Motor neuron (in vitro differentiated cells): ENCODE measurements around the gene SEMA4G. TPM values are rescaled to one million over a fixed set of nuclear protein-coding genes. Genes with fewer than 3 reads are reported as not detected.

Experiments
- ATAC-seq, 8 experiments: fragments of 200-7000 bp; cut with Tn5 transposase; replicated peaks in 6 of 8; 2 replicates each; pipeline ENCODE4 v1.8.0; 2021; ENCODE audit warnings: mild to moderate bottlenecking in 8 of 8, moderate library complexity in 8 of 8
- H3K27ac ChIP-seq, 2 donors: fragments of 250-450 bp; sonication (Bioruptor Pico); 2 replicates each; pipeline ENCODE4 v1.9.0; 2021; ENCODE audit warnings: antibody characterized with exemption in 2 of 2, mild to moderate bottlenecking in 2 of 2, moderate library complexity in 1 of 2
- H3K4me1 ChIP-seq, 2 donors: fragments of 250-450 bp; sonication (Bioruptor Pico); replicated peaks in 1 of 2; 2 replicates each; pipeline ENCODE4 v1.6.1; 2021; ENCODE audit warnings: antibody characterized with exemption in 2 of 2, mild to moderate bottlenecking in 2 of 2, moderate library complexity in 1 of 2
- H3K4me3 ChIP-seq, 5 donors: fragments of 250-450 bp; sonication (Bioruptor Pico); 2 replicates each; pipeline ENCODE4 v1.9.0; 2021; ENCODE audit warnings: antibody characterized with exemption in 5 of 5, mild to moderate bottlenecking in 5 of 5, moderate library complexity in 4 of 5
- WGBS, 10 experiments: fragments of 450-650 bp; shearing (Covaris generic); methylation state at CpG; one replicate each; pipeline ENCODE4 v1.0.0; 2022; 5-methylcytosine and 5-hydroxymethylcytosine counted together
- in situ Hi-C, 9 experiments: fragments of 400-800 bp; cut with MboI; loops; one replicate each; pipeline ENCODE4 v1.15.0; 2021; ENCODE audit warnings: low sequenced_read_pairs in 9 of 9, low pct_unique_long_range_greater_than_20kb in 2 of 9; ENCODE audit not compliant: unreplicated experiment in 9 of 9
- total RNA-seq, 8 experiments: library from RNA; unstranded; fragments of 300-600 nt; gene quantifications; 2 replicates each; pipeline versions ENCODE4 v1.2.3 to v1.2.4, GENCODE V29; 2022

Gene SEMA4G
- total RNA-seq, 8 experiments from 2014 or later = 3.2 to 17.0 (median 10.1) TPM

DNA sequence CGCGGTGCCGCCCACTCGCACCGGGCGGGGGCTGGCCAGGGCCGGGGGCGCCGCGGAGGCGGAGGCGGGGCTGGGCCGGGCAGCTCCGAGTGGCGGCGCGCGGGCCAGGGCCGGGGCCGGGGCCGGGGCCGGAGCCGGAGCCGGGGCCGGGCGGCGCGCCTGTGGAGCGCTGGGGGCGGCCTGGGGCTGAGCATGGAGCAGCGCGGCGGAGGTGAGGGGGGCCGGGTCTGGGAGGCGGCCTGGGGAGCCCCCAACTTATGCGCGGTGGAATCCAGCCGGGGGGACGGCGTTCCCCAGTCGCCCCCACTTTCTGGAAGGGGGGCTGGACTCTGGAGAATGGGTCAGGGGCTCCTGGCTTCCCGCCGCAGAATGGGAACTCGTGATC lies 30.4 kb downstream of the SEMA4G start, which contains the start of gene LZTS2:
TSS of gene LZTS2 (plus strand) at position 67 of the 385 bp plus-strand sequence. CDS start 2,731 bp downstream, outside the sequence.
- H3K4me3 ChIP-seq = peak within 1 kb of the TSS; percentile 57 to 81 (median 71)
- H3K27ac ChIP-seq = peak within 1 kb of the TSS; percentile 96 to 99
- no peak for ATAC-seq
- 0% methylated on average over 2 of the region's 44 CpGs; no CpG with 5 or more reads in 8 of the 10 experiments for WGBS, 10 experiments
- in situ Hi-C loops = no loop called here
- peaks cover 20 to 31% of the 10 kb centered on the region in 2 donors for H3K4me1 ChIP-seq

DNA sequence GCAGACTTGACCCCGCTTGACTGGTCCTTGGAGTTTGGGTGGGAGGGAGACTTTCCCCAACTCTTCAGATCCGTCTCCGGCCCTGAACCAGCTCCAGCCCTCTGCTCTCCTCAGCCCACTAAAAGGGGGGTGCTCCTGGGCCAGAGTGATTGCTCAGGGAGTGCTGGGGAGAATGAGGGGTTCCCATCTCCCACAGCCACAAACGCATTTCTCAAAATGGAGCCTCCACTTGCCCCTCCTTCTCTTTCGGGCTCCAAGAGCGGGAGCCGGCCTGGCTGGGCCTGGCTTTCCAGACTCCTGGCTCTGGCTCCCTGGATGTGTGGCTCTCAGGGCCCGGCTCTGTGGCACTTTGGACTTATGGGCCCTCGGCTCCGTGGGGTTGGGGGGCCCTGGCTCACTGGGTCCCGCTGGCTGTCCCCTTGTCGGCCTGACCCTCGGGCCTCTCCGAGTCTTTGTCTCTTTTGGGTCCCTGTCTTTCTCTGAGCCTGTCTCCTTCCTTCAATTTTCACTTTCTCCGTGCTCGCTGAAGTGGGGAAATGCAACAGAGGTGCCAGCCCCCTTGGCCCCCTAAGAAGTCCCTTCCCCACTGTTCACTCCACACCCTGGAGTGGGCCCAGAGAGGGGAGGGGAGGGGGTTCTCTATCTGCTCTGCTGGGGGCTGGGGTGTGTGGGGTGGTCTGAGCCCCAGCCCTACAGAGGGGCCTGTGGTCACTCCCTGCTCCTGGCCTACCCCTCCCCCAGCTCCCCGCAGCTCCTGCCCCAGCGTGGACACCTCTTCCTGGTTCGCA lies 31.0 kb downstream of the SEMA4G start:
- Histone ChIP-seq H3K27ac (peak overlapping the region; percentile 96 to 99), H3K4me1 (peaks cover 20 to 31% of the 10 kb centered on the region in 2 donors), H3K4me3 (peak overlapping the region; percentile 57 to 81 (median 71))
- WGBS, 10 experiments = 0 to 20% (median 8%) methylated on average over 1 to 4 of the region's 19 CpGs; no CpG with 5 or more reads in 6 of the 10 experiments
- no peak for ATAC-seq
- in situ Hi-C loops = no loop called here

DNA sequence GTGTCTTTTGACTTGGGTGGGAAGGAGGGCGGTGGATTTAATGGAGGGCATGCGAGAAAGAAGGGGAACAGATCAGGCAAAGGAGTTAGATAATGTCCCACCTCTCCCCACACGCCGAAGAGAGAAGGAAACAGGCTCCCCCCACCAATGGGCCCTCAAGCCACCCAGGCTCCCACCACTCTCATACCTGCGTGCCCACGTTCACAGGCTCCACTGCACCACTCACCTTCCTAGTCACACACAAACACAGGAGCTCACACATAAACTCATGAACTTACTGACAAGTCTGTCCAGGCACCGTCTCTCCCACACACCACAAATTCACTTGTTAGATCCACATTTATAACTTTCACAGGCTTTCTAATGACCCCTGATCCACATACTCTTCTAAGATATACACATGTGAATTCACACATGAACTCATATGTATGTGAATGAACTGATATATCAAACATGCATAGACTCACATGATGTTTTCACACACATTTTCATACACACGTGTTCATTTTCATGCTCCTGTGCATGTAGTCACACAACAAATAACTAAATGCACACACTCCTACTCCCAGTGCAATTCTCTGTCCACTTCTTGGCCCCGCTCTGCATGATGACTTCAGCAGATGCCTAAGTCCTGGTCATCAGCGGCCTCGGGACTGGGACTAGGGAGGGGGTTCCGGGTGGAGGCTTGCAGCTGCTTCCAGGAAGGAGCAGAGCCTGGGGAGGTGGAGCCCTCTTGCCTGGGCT lies 31.8 kb downstream of the SEMA4G start:
- peaks cover 20 to 31% of the 10 kb centered on the region in 2 donors for H3K4me1 ChIP-seq
- peak overlapping the region; percentile 96 to 99 for H3K27ac ChIP-seq
- peak overlapping the region; percentile 57 to 81 (median 71) for H3K4me3 ChIP-seq
- in situ Hi-C loops = no loop called here
- ATAC-seq = peak in 7 of 8 experiments; percentile 3 to 37 (median 12)
- 0 to 40% (median 30%) methylated on average over 1 to 8 of the region's 12 CpGs; no CpG with 5 or more reads in 3 of the 10 experiments for WGBS, 10 experiments

DNA sequence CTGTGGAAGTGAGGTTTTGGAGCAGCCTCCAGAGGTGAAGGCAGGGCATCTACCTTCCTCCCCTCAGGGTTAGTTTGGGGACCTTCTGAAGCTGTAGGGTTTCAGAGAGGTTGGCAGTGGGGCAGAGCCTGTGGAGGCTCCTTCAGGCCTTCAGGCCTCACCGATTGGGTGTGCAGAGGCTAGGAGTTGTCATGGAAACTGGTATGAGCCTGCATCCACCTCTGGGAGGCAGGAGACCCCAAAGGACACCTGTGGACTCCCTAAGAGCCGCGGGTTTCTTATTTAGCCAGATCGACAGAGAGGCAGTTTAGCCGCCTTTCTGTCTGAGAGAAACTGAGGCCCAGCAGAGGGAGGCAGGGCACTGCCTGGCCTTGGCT lies 32.3 kb downstream of the SEMA4G start:
- 0 to 90% (median 80%) methylated on average over 1 to 4 of the region's 5 CpGs; no CpG with 5 or more reads in 5 of the 10 experiments for WGBS, 10 experiments
- Histone ChIP-seq H3K4me3 (peak overlapping the region; percentile 3 to 81 (median 71)), H3K27ac (peak overlapping the region; percentile 2 to 96), H3K4me1 (peaks cover 17 to 28% of the 10 kb centered on the region in 2 donors)
- in situ Hi-C loops = no loop called here
- ATAC-seq = no peak

DNA sequence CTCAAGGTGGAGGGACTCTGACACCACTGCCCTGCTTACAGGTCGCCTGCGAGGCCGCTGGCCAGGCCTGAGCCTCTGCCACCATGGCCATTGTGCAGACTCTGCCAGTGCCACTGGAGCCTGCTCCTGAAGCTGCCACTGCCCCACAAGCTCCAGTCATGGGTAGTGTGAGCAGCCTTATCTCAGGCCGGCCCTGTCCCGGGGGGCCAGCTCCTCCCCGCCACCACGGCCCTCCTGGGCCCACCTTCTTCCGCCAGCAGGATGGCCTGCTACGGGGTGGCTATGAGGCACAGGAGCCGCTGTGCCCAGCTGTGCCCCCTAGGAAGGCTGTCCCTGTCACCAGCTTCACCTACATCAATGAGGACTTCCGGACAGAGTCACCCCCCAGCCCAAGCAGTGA lies 33.2 kb downstream of the SEMA4G start:
- in situ Hi-C loops = no loop called here
- H3K4me1 ChIP-seq = peaks cover 17 to 28% of the 10 kb centered on the region in 2 donors
- WGBS, 10 experiments = 94 to 96% methylated on average over 3 to 5 of the region's 11 CpGs; no CpG with 5 or more reads in 8 of the 10 experiments

GRCh38 chr10:101003639-101004206 lies 34.4 kb downstream of the SEMA4G start:
- no peak for ATAC-seq
- Histone ChIP-seq H3K27ac (no peak overlapping the region), H3K4me1 (peaks cover 24 to 26% of the 10 kb centered on the region in 2 donors), H3K4me3 (no peak overlapping the region)
- in situ Hi-C loops = no loop called here
- WGBS, 10 experiments = 100% methylated on average over 3 of the region's 18 CpGs; no CpG with 5 or more reads in 9 of the 10 experiments

More for the DNA sequence above, 33.2 kb downstream of the SEMA4G start:
- H3K27ac ChIP-seq = no peak overlapping the region
- no peak overlapping the region for H3K4me3 ChIP-seq
- no peak for ATAC-seq

GRCh38 chr10:101005361-101005760 lies 36.1 kb downstream of the SEMA4G start:
- H3K4me3 ChIP-seq = no peak overlapping the region
- in situ Hi-C loops = no loop called here
- ATAC-seq = no peak
- peaks cover 25 to 30% of the 10 kb centered on the region in 2 donors for H3K4me1 ChIP-seq
- 67 to 97% (median 90%) methylated on average over 1 to 12 of the region's 23 CpGs; no CpG with 5 or more reads in 4 of the 10 experiments for WGBS, 10 experiments
- no peak overlapping the region for H3K27ac ChIP-seq

DNA sequence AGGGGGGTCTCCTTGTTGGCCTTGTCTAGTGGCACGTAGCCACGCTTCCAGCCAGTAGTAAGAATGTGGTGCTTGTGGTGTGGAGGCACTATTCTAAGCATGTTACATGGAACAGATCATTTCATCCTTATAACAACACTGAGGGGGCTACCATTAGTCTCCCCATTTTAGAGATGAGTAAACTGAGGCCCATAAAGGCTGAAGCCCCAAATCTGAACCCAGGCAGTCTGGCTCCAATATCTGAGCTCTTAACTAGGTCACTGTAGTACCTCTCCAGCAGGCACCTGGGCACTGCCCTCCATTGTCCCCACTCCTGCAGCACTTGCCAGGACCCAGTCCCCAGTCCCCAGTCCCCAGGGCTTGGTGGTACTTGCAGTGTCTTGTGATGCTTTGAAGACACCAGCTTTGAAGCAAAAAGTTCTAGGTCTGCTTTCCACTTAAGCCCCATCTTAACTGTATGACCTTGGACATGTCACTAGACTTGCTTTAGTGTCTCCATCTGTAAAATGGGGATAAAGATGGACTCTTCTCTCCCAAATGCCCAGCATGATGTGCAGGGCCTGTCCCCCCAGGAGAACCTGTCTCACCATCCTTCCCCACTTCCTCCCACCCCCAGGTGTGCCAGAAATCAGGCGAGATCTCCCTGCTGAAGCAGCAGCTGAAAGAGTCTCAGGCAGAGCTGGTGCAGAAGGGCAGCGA lies 36.7 kb downstream of the SEMA4G start:
- in situ Hi-C loops = no loop called here
- Histone ChIP-seq H3K4me3 (no peak overlapping the region), H3K4me1 (peaks cover 20 to 27% of the 10 kb centered on the region in 2 donors), H3K27ac (peak overlapping the region in 1 of 2 donors; percentile 33)
- 100% methylated on average over 1 of the region's 4 CpGs; no CpG with 5 or more reads in 8 of the 10 experiments for WGBS, 10 experiments
- ATAC-seq = no peak

DNA sequence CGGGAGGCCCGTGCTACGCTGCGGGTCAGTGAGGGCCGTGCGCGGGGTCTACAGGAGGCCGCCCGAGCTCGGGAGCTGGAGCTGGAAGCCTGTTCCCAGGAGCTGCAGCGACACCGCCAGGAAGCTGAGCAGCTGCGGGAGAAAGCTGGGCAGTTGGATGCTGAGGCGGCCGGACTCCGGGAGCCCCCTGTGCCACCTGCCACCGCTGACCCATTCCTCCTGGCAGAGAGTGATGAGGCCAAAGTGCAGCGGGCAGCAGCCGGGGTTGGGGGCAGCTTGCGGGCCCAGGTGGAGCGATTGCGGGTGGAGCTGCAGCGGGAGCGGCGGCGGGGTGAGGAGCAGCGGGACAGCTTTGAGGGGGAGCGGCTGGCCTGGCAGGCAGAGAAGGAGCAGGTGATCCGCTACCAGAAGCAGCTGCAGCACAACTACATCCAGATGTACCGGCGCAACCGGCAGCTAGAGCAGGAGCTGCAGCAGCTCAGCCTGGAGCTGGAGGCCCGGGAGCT lies 37.3 kb downstream of the SEMA4G start:
- Histone ChIP-seq H3K27ac (peak overlapping the region; percentile 33 to 70), H3K4me1 (peaks cover 14 to 23% of the 10 kb centered on the region in 2 donors), H3K4me3 (no peak overlapping the region)
- ATAC-seq = peak in 3 of 8 experiments; percentile 11 to 18 (median 11)
- in situ Hi-C loops = no loop called here
- WGBS, 10 experiments = 80 to 95% (median 91%) methylated on average over 4 to 11 of the region's 33 CpGs; no CpG with 5 or more reads in 6 of the 10 experiments

DNA sequence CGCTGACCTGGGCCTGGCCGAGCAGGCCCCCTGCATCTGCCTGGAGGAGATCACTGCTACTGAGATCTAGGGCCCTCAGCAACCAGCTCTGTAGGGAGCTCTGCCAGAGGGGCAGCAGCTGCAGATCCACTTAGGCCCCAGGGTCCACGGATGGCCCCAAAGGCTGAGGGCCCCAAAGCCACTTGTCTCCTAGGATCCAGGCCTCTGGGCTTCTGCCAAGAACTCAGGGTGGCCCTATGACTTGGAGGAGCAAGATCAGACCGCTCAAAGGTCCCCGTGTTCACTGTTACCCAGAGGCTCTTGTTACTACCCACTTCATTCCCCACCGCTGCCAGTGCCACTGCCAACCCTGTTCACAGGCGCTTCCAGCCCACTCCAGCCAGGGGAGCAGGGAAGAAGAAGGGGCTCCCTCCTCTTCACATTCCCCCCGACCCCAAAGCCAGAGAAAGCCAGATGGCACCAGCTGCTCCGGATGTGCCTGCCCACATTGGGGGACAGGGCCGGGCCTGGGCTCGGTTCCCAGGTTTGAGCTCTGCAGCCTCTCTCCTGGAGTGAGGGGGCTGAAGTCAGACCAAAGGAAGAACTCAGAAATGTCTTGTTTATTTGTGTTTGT lies 37.9 kb downstream of the SEMA4G start:
- in situ Hi-C loops = no loop called here
- peak in 2 of 8 experiments; percentile 3 to 12 for ATAC-seq
- Histone ChIP-seq H3K4me1 (peaks cover 10 to 18% of the 10 kb centered on the region in 2 donors), H3K4me3 (no peak overlapping the region), H3K27ac (peak overlapping the region; percentile 11 to 70)
- WGBS, 10 experiments = 31 to 100% (median 56%) methylated on average over 2 to 5 of the region's 11 CpGs; no CpG with 5 or more reads in 7 of the 10 experiments

DNA sequence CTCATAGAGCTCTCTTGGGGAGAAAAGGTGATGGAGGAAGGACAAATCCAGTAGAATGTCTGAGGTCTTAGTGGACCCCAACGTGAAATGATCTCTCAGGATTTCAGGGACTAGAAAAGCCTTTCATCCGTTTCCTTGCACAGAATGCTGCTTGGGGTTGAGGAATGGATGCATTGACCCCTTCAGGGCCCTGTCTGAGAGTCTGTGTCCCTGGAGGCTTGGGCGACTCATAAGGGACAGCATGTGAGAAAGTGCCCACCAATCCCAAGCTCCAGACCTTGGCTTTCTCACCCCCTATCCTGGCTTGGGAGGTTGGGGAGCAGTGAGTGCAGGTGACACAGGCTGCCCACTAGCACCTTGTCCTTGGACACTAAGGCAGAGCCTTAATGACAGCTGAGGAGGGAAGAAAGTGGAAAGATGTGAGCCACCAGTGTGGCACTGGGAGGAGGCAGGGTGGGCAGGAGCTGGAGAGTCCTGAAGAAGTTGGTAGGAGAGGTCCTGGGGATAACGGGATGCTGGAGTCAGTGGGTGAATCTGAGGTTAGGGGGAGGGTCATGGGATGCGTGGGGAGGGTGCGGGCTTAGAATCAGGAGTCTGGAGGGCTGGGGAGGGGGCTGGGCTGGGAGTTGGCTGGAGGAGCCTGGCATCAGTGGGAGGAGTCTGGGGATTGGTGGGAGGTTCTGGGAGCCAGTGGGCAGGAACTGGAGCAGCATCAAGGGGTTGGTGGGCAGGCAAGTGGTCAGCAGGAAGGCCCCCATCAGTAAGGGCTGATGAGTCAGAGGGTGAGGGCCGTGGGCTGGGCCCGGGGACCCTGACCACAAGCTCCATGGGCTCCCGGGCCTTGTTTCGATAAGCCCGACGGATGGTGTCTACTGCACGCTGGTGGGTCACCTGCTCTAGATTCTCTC lies 38.9 kb downstream of the SEMA4G start:
- no peak overlapping the region for H3K4me3 ChIP-seq
- in situ Hi-C loops = no loop called here
- 60 to 85% (median 80%) methylated on average over 1 to 6 of the region's 13 CpGs; no CpG with 5 or more reads in 6 of the 10 experiments for WGBS, 10 experiments
- peaks cover 10 to 18% of the 10 kb centered on the region in 2 donors for H3K4me1 ChIP-seq
- no peak overlapping the region for H3K27ac ChIP-seq
- ATAC-seq = no peak
